ENCODE measurements around the gene SP2.

DNA sequence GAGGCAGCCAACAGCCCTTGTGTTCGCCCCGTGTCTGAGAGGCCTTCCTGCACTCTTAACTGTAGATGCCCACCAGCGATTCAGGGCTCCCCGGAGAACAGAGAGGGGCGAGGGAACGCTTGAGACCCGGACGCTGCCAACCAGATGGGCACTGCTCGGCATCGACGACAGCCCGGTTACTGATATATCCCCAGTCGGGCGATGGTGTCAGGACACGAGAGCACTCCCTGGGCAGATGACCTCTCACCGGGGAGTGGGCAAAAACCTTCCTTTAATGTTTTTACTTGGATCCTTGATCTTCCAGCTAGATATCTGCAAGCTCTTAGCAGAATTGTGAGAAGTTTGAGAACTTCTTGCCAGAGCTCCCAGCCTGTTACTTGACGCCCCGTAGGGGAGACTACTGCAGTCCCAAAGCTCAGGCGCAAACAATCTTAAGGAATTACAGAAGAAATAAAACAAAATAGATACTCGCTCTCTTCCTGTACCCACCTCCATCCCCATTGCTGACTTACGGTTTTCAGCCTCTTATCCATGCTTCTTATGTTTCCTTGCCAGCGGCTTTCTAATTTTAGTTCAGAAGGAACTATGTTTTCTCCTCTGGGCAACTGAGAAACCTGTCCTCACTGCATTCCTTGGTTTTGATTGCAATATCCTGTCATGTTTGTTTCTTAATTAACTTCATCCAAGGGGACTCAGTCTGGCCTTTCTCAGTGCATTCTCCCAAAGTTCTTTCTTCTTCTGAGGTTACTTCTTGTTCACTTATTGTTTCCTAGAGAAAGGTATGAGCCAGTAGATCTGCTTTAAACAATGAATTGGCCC, 845 bp downstream of the SP2 start:
- TF ChIP-seq, protein P1, sequence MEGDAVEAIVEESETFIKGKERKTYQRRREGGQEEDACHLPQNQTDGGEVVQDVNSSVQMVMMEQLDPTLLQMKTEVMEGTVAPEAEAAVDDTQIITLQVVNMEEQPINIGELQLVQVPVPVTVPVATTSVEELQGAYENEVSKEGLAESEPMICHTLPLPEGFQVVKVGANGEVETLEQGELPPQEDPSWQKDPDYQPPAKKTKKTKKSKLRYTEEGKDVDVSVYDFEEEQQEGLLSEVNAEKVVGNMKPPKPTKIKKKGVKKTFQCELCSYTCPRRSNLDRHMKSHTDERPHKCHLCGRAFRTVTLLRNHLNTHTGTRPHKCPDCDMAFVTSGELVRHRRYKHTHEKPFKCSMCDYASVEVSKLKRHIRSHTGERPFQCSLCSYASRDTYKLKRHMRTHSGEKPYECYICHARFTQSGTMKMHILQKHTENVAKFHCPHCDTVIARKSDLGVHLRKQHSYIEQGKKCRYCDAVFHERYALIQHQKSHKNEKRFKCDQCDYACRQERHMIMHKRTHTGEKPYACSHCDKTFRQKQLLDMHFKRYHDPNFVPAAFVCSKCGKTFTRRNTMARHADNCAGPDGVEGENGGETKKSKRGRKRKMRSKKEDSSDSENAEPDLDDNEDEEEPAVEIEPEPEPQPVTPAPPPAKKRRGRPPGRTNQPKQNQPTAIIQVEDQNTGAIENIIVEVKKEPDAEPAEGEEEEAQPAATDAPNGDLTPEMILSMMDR (IDR thresholded peaks at IDR 0.05): no peak
- TF ChIP-seq POLR2AphosphoS5 (IDR thresholded peaks at IDR 0.05; ENCODE audit: low read depth, low read length) (no peak; the same call in 1 of the 2 replicates), SIN3A (IDR thresholded peaks at IDR 0.05; ENCODE audit: borderline replicate concordance, insufficient read depth, low read depth, low read length) (no peak)
